H1 (cell line): ENCODE measurements around the gene EIF3B.

Experiments
- CREB1 ChIP-seq: IDR thresholded peaks from 2 replicates; pipeline ENCODE4 v1.6.1; 2012; ENCODE audit warnings: inconsistent platforms
- EP300 ChIP-seq, 2 experiments: IDR thresholded peaks; 1 replicate in 1 of 2; 2 replicates in 1 of 2; pipeline ENCODE4 v1.6.1; 2011 to 2012; ENCODE audit warnings: low read depth in 2 of 2, low read length in 2 of 2, mild to moderate bottlenecking in 2 of 2, borderline replicate concordance in 1 of 2, inconsistent platforms in 1 of 2, moderate library complexity in 1 of 2
- EZH2 ChIP-seq: fragments of 200-600 bp; sonication (generic); IDR thresholded peaks from 2 replicates; pipeline ENCODE4 v1.7.1; 2012; ENCODE audit warnings: low read depth, mild to moderate bottlenecking, moderate library complexity, low read length, inconsistent platforms; ENCODE audit not compliant: severe bottlenecking
- POLR2A ChIP-seq, 2 experiments: IDR thresholded peaks; 1 replicate in 1 of 2; 2 replicates in 1 of 2; pipeline ENCODE4 v1.6.1; 2011; ENCODE audit warnings: low read depth in 2 of 2, low read length in 2 of 2, mild to moderate bottlenecking in 2 of 2; ENCODE audit errors: control extremely low read depth in 1 of 2
- SUZ12 ChIP-seq: fragments of 200-600 bp; sonication (generic); IDR thresholded peaks from 2 replicates; pipeline ENCODE4 v1.6.1; 2012; ENCODE audit warnings: mild to moderate bottlenecking, inconsistent platforms, low read length, moderate library complexity, mixed read lengths
- TEAD4 ChIP-seq: IDR thresholded peaks from 2 replicates; pipeline ENCODE4 v1.6.1; 2012; ENCODE audit warnings: low read depth, low read length, inconsistent platforms, mixed read lengths
- USF2 ChIP-seq: IDR thresholded peaks from 2 replicates; pipeline ENCODE4 v1.6.1; 2011; ENCODE audit warnings: low read length, improper control_type of control experiment
- YY1 ChIP-seq: IDR thresholded peaks from 2 replicates; pipeline ENCODE4 v1.6.1; 2011; ENCODE audit warnings: low read depth, mild to moderate bottlenecking, low read length
- TF ChIP-seq, protein P1 (sequence below): IDR thresholded peaks from 2 replicates; pipeline ENCODE4 v1.6.1; 2012; ENCODE audit warnings: inconsistent platforms
- TF ChIP-seq, protein P2 (sequence below), 3 experiments: IDR thresholded peaks; 1 replicate in 2 of 3; 2 replicates in 1 of 3; pipeline versions ENCODE4 v1.5.1 to v1.6.1; 2011; ENCODE audit warnings: low read length in 3 of 3, mild to moderate bottlenecking in 3 of 3, inconsistent platforms in 2 of 3, low read depth in 1 of 3, moderate library complexity in 1 of 3; ENCODE audit not compliant: insufficient read depth in 1 of 3; ENCODE audit errors: control extremely low read depth in 1 of 3

- TF ChIP-seq, protein P1, sequence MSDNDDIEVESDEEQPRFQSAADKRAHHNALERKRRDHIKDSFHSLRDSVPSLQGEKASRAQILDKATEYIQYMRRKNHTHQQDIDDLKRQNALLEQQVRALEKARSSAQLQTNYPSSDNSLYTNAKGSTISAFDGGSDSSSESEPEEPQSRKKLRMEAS, result no peak
- TF ChIP-seq, protein P2, sequence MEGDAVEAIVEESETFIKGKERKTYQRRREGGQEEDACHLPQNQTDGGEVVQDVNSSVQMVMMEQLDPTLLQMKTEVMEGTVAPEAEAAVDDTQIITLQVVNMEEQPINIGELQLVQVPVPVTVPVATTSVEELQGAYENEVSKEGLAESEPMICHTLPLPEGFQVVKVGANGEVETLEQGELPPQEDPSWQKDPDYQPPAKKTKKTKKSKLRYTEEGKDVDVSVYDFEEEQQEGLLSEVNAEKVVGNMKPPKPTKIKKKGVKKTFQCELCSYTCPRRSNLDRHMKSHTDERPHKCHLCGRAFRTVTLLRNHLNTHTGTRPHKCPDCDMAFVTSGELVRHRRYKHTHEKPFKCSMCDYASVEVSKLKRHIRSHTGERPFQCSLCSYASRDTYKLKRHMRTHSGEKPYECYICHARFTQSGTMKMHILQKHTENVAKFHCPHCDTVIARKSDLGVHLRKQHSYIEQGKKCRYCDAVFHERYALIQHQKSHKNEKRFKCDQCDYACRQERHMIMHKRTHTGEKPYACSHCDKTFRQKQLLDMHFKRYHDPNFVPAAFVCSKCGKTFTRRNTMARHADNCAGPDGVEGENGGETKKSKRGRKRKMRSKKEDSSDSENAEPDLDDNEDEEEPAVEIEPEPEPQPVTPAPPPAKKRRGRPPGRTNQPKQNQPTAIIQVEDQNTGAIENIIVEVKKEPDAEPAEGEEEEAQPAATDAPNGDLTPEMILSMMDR (IDR thresholded peaks at IDR 0.05; ENCODE audit: control extremely low read depth in 1 of 3, insufficient read depth in 1 of 3, low read depth in 1 of 3, low read length in 3 of 3), result no peak
- TF ChIP-seq YY1 (no peak), USF2 (no peak), TEAD4 (no peak), POLR2A (IDR thresholded peaks at IDR 0.05; ENCODE audit: control extremely low read depth in 1 of 2, low read depth in 2 of 2, low read length in 2 of 2) (no peak), SUZ12 (no peak), CREB1 (no peak), EZH2 (no peak), EP300 (IDR thresholded peaks at IDR 0.05; ENCODE audit: borderline replicate concordance in 1 of 2, low read depth in 2 of 2, low read length in 2 of 2) (no peak)
Observed at GRCh38 chr7:2405201-2405600, 50.6 kb downstream of the EIF3B start.
